HUES6 (cell line): Measurements from ENCODE around the gene CROT.

Experiments used
- H3K27ac ChIP-seq: 2 replicates; pipeline ENCODE4 v1.7.0; 2013; ENCODE audit warnings: low read depth, mild to moderate bottlenecking, low read length, inconsistent platforms
- H3K27me3 ChIP-seq: 2 replicates; pipeline ENCODE4 v1.6.1; 2013; ENCODE audit warnings: low read length; ENCODE audit not compliant: control insufficient read depth, insufficient read depth
- H3K36me3 ChIP-seq: 2 replicates; pipeline ENCODE4 v1.6.1; 2013; ENCODE audit warnings: low read length; ENCODE audit not compliant: control insufficient read depth, insufficient read depth
- H3K4me1 ChIP-seq: 2 replicates; pipeline ENCODE4 v1.6.1; 2013; ENCODE audit warnings: low read length; ENCODE audit not compliant: control insufficient read depth, insufficient read depth
- H3K4me3 ChIP-seq: 2 replicates; pipeline ENCODE4 v1.5.1; 2013; ENCODE audit warnings: low read depth, low read length
- H3K9ac ChIP-seq: one replicate; pipeline ENCODE4 v1.6.1; 2013; ENCODE audit warnings: mild to moderate bottlenecking, low read length
- H3K9me3 ChIP-seq: 2 replicates; pipeline ENCODE4 v1.6.1; 2013; ENCODE audit warnings: low read depth, low read length; ENCODE audit not compliant: control insufficient read depth, insufficient read depth

Gene CROT

DNA sequence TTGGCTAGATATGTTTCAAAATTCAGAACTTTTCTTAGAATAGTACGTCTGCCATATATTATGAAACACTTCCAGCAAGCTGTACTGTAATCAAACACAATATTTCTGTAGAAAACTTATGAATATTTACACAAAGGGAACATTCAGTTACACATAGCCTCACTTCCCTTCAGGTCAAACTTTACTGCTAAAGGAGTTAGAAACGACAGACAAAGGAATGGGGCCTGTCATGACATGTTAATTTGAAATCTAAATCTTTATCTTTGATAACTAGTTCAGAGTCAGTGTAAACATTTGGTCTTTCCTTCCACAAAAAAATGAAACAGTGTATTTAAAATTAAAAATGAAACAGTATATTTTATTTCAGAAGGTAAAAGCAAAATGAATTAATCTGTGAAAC is 1.0 kb upstream of the CROT start:
- no peak overlapping the region for H3K27ac ChIP-seq
- no peak overlapping the region for H3K9ac ChIP-seq

GRCh38 chr7:87345962-87346371 is 503 bp downstream of the CROT start:
- no peak overlapping the region for H3K27ac ChIP-seq
- H3K4me1 ChIP-seq: 0 out of 2 replicates have a peak, but pooled peaks cover 20% of the 10 kb centered on the region
- H3K27me3 ChIP-seq: no peaks in the 10 kb centered on the region
- peak overlapping the region; percentile 73 for H3K9ac ChIP-seq
- H3K9me3 ChIP-seq: peaks cover 5% of the 10 kb centered on the region; the same call in 1 of the 2 replicates
- peaks cover 27% of the 10 kb centered on the region for H3K36me3 ChIP-seq
- peak overlapping the region; percentile 92 for H3K4me3 ChIP-seq

More for the DNA sequence above, 1.0 kb upstream of the CROT start:
- peaks cover 16% of the 10 kb centered on the region for H3K36me3 ChIP-seq
- no peaks in the 10 kb centered on the region for H3K9me3 ChIP-seq
- H3K4me3 ChIP-seq: peak overlapping the region; percentile 92
- no peaks in the 10 kb centered on the region for H3K27me3 ChIP-seq
- H3K4me1 ChIP-seq: 0 out of 2 replicates have a peak, but pooled peaks cover 20% of the 10 kb centered on the region

DNA sequence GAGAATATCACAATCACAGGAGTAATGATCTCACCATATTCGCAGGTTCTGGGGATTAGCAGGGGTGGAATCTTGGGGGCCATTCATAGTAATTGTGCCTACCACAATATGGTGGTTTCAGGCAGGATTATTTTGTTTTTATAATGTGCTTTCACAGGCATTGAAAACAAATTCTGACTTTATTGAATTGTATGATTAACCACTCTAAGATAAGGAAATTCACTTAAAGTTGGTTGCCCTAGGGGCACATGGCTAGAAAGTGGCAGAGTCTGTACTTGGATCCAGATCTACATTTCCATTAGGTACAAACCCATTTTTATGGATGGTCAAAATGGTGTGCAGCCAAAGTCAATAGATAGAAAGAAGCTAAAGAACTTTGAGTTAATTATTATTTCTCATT is 1.7 kb downstream of the CROT start:
- no peak overlapping the region for H3K4me3 ChIP-seq
- H3K36me3 ChIP-seq: peaks cover 32% of the 10 kb centered on the region
- H3K9me3 ChIP-seq: peaks cover 11% of the 10 kb centered on the region; the same call in 1 of the 2 replicates
- H3K27me3 ChIP-seq: no peaks in the 10 kb centered on the region
- H3K9ac ChIP-seq: no peak overlapping the region
- H3K4me1 ChIP-seq: 0 out of 2 replicates have a peak, but pooled peaks cover 20% of the 10 kb centered on the region
- H3K27ac ChIP-seq: no peak overlapping the region

GRCh38 chr7:87347664-87348063 is 2.2 kb downstream of the CROT start:
- Histone ChIP-seq H3K27ac (no peak overlapping the region), H3K9me3 (peaks cover 15% of the 10 kb centered on the region), H3K27me3 (no peaks in the 10 kb centered on the region), H3K9ac (no peak overlapping the region), H3K4me1 (0 out of 2 replicates have a peak, but pooled peaks cover 16% of the 10 kb centered on the region), H3K36me3 (peaks cover 32% of the 10 kb centered on the region), H3K4me3 (no peak overlapping the region)

- H3K9me3 ChIP-seq: peaks cover 61% of the 10 kb centered on the region
- H3K4me1 ChIP-seq: no peaks in the 10 kb centered on the region
- no peaks in the 10 kb centered on the region for H3K27me3 ChIP-seq
- no peak overlapping the region for H3K9ac ChIP-seq
- H3K4me3 ChIP-seq: no peak overlapping the region
- H3K36me3 ChIP-seq: peaks cover 54% of the 10 kb centered on the region
- no peak overlapping the region for H3K27ac ChIP-seq
These were observed 9.3 kb downstream of the CROT start for GRCh38 chr7:87354749-87355148.

GRCh38 chr7:87356448-87356847 is 11.0 kb downstream of the CROT start:
- Histone ChIP-seq H3K4me1 (no peaks in the 10 kb centered on the region), H3K36me3 (peaks cover 41% of the 10 kb centered on the region), H3K4me3 (no peak overlapping the region), H3K9ac (no peak overlapping the region), H3K27ac (no peak overlapping the region), H3K27me3 (no peaks in the 10 kb centered on the region), H3K9me3 (peaks cover 55% of the 10 kb centered on the region)

GRCh38 chr7:87359366-87359765 is 13.9 kb downstream of the CROT start:
- H3K27me3 ChIP-seq: no peaks in the 10 kb centered on the region
- H3K36me3 ChIP-seq: peaks cover 27% of the 10 kb centered on the region
- no peak overlapping the region for H3K4me3 ChIP-seq
- no peak overlapping the region for H3K27ac ChIP-seq
- no peaks in the 10 kb centered on the region for H3K4me1 ChIP-seq
- H3K9ac ChIP-seq: no peak overlapping the region
- peaks cover 30% of the 10 kb centered on the region for H3K9me3 ChIP-seq

DNA sequence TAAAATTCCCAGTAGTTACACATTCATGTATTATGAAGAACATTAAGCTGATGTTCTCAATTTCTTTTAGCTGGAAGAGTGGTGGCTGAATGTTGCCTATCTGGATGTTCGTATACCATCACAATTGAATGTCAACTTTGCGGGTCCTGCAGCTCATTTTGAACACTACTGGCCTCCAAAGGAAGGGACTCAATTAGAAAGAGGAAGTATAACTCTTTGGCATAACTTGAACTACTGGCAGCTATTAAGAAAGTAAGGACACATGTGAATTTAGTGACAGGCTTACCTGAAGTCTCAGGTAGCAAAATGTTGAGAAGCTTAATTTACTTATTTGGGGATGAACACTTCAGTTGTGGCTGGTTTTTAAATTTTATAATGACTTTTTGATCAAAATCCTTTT is 15.9 kb downstream of the CROT start:
- no peak overlapping the region for H3K4me3 ChIP-seq
- no peak overlapping the region for H3K9ac ChIP-seq
- no peaks in the 10 kb centered on the region for H3K27me3 ChIP-seq
- H3K4me1 ChIP-seq: no peaks in the 10 kb centered on the region
- H3K9me3 ChIP-seq: peaks cover 16% of the 10 kb centered on the region
- peaks cover 15% of the 10 kb centered on the region for H3K36me3 ChIP-seq
- H3K27ac ChIP-seq: no peak overlapping the region

DNA sequence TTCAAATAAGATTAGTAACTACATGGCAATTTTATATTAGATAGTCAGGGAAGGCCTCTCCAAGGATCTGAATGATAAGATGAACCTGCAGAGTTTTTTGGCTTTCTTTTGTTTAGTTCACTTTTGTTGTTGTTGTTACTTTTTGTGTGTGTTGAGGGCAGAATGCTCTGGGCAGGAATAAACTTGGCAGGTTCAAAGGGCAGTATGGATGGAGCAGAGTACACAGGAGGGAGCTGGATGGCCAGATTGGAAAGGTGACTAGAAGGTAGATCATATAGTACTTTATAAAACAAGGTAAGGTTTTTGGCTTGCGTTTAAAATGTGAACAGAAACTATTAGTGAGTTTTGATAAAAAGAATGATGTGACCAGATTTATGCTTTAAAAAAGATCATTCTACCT is 17.9 kb downstream of the CROT start:
- H3K4me3 ChIP-seq: no peak overlapping the region
- no peak overlapping the region for H3K27ac ChIP-seq
- no peaks in the 10 kb centered on the region for H3K9me3 ChIP-seq
- H3K27me3 ChIP-seq: no peaks in the 10 kb centered on the region
- no peaks in the 10 kb centered on the region; the same call in 1 of the 2 replicates for H3K36me3 ChIP-seq
- H3K4me1 ChIP-seq: no peaks in the 10 kb centered on the region
- H3K9ac ChIP-seq: no peak overlapping the region

DNA sequence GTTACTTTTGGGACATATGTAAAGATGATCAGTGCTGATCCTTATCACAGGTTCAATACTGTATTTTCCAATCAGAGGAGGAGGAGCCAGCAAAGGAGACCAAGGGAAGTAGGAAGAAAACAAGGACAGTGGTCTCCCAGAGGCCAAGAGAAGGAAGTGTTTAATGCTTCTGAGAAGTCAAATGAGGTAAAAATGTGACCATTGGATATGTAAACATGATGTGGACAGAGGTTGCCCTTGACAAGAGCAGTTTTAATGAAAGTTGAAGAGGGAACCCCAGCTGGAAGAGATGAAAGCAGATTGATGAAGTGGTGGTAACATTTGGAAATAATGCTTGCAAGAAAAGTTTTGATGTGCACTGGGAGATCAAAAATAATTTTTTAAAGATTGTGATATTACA is 18.8 kb downstream of the CROT start:
- Histone ChIP-seq H3K9me3 (no peaks in the 10 kb centered on the region), H3K36me3 (no peaks in the 10 kb centered on the region; the same call in 1 of the 2 replicates)

GRCh38 chr7:87369216-87369615 is 23.8 kb downstream of the CROT start:
- Histone ChIP-seq H3K9me3 (no peaks in the 10 kb centered on the region), H3K4me1 (no peaks in the 10 kb centered on the region), H3K27me3 (no peaks in the 10 kb centered on the region), H3K9ac (no peak overlapping the region), H3K27ac (no peak overlapping the region), H3K4me3 (no peak overlapping the region), H3K36me3 (no peaks in the 10 kb centered on the region; the same call in 1 of the 2 replicates)

More for the DNA sequence above, 18.8 kb downstream of the CROT start:
- H3K4me1 ChIP-seq: no peaks in the 10 kb centered on the region
- no peak overlapping the region for H3K27ac ChIP-seq
- no peak overlapping the region for H3K9ac ChIP-seq
- H3K4me3 ChIP-seq: no peak overlapping the region
- H3K27me3 ChIP-seq: no peaks in the 10 kb centered on the region
